GM18511 (cell line): ENCODE results near the gene ABCF3.

Experiments used
- ATAC-seq: cut with Tn5 transposase; IDR thresholded peaks from one replicate; pipeline ENCODE4 v1.9.1; 2021; ENCODE audit warnings: mild to moderate bottlenecking, moderate library complexity; ENCODE audit not compliant: unreplicated experiment

Gene ABCF3

GRCh38 chr3:184230603-184231528, 44.9 kb downstream of the ABCF3 start:
- no peak for ATAC-seq

- ATAC-seq = no peak
These were observed 45.7 kb downstream of the ABCF3 start for GRCh38 chr3:184231671-184232070.

GRCh38 chr3:184233127-184233843, 47.3 kb downstream of the ABCF3 start:
- no peak for ATAC-seq

DNA sequence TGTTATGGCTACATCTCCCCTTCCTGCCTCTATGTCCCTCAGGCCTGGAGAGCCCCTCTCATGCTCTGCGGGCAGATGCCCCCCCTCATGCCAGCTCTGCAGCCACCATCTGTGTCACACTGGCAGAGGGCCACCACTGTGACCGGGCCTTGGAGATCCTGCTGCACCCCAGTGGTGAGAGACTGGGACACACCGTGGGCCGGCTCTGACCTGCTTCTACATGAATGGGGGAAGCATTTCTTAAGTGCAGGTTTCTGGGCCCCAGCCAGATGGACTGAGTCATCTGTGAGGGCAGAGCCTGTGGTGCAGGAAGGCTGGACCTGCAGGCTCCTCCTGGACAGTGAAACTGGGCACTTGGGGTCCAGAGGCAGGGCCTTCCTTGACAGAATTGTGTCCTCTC, 48.2 kb downstream of the ABCF3 start:
- no peak for ATAC-seq

- no peak for ATAC-seq
These were observed 48.8 kb downstream of the ABCF3 start for GRCh38 chr3:184234671-184235380.

DNA sequence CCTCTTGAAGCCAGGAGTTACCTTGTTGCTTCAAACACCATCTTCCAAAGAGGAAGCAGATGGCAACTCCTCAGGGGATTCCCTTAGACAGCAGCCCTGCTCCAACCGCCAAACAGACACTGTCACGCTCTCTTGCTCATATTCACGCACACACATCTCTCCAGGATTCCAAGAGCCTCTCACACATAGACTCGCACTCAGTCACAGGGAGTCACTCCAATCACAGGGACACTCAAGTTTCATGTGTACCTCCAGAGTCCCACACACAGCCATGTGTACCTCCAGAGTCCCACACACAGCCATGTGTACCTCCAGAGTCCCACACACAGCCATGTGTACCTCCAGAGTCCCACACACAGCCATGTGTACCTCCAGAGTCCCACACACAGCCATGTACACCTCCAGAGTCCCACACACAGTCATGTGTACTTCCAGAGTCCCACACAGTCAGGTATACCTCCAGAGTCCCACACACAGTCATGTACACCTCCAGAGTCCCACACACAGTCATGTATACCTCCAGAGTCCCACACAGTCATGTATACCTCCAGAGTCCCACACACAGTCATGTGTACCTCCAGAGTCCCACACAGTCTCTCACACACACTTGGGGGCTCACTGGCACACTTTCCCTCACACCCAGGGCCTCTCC, 49.5 kb downstream of the ABCF3 start:
- ATAC-seq = no peak

- no peak for ATAC-seq
These were observed 50.0 kb downstream of the ABCF3 start for GRCh38 chr3:184236033-184236410.

DNA sequence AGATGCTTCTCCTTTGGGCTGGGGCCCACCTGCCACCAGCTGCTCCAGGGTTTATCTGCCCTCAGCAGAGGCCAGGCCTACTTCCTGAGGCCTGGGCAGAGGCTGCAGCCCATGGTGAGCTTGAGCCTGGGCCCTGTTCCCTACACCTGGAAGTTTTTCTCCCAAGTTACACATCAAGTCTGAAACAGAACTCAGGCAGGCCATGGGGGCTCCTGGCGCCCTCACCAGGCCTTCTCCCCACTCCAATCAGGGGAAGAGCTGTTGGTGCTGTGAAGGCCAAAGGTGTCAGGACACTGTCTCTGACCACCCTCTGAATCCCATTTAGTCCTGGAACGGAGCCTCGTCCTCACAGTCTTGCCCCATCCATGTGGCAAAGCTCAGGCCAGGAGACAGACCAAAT, 50.6 kb downstream of the ABCF3 start:
- no peak for ATAC-seq

- ATAC-seq = no peak
These were observed 51.2 kb downstream of the ABCF3 start for GRCh38 chr3:184237211-184237610.

DNA sequence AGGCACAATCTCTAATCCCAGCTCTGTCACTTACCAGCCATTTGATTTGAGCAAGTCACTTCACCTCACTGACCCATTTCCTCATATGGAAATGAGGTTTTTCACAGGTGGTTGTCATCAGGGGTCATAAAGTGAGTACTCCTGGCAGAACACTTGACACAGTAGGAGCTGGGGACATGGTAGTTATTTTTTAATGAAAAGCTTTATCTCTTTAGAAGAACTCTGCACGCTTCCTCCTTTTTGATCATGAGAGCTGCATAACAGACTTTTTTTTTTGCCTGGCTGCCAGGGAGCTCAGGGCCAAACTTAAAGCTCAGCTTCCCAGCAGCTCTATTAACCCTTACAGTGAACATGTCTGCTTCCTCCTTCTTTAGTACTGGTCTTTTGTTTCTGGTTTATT, 51.8 kb downstream of the ABCF3 start:
- ATAC-seq = no peak

DNA sequence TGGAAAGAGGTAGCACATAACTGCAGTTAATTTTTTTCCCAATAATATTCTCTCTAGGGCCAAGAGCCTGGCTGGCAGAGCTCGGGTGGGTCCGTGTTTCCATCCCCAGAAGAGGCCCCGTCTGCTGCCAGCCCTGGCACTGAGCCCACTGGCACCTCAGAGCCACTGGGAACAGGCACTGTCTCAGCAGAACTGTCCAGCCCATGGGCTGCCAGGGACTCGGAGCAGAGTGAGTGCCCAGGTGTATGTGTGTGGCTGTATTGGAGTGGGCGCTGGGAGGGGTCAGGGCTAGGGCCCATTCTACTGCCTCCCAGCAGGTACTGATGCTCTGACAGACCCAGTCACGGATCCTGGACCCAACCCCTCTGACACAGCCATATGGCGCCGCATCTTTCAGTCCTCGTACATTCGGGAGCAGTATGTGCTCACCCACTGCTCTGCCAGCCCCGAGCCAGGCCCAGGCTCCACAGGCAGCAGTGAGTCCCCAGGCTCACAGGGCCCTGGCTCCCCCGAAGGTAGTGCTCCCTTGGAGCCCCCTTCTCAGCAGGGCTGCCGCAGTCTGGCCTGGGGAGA, 52.3 kb downstream of the ABCF3 start:
- no peak for ATAC-seq

DNA sequence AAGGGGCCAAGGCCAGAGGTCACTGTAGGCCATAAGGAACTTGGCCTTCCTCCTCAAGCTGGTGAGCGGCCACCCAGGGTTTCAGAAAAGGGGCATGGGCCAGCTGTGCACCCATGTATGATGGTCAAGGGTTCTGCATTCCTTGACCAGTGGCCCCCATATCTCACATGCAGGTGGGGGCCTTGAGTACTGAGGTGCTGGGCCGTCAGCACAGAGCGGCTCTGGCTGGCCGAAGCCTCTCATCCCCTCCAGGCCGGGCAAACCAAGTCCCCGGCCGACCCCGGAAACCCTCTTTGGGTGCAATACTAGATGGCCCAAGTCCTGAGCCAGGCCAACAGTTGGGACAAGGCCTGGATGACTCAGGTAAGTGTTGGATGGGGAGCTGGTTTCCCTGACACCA, 53.2 kb downstream of the ABCF3 start:
- no peak for ATAC-seq

- ATAC-seq = no peak
These were observed 53.7 kb downstream of the ABCF3 start for GRCh38 chr3:184239708-184240107.

- no peak for ATAC-seq
These were observed 54.6 kb downstream of the ABCF3 start for GRCh38 chr3:184240384-184241140.

DNA sequence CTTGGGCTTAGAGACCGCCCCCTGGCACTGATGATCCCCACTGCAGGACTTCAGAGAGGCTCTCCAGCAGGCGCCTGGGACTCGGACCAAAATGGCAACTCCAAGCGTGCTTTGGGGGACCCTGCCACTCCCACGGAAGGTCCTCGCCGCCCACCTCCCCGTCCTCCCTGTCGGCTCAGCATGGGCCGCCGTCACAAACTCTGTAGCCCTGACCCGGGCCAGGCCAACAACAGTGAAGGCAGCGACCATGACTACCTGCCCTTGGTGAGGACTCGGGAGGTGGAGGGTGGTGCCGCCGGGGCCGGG, 55.1 kb downstream of the ABCF3 start:
- ATAC-seq = no peak

DNA sequence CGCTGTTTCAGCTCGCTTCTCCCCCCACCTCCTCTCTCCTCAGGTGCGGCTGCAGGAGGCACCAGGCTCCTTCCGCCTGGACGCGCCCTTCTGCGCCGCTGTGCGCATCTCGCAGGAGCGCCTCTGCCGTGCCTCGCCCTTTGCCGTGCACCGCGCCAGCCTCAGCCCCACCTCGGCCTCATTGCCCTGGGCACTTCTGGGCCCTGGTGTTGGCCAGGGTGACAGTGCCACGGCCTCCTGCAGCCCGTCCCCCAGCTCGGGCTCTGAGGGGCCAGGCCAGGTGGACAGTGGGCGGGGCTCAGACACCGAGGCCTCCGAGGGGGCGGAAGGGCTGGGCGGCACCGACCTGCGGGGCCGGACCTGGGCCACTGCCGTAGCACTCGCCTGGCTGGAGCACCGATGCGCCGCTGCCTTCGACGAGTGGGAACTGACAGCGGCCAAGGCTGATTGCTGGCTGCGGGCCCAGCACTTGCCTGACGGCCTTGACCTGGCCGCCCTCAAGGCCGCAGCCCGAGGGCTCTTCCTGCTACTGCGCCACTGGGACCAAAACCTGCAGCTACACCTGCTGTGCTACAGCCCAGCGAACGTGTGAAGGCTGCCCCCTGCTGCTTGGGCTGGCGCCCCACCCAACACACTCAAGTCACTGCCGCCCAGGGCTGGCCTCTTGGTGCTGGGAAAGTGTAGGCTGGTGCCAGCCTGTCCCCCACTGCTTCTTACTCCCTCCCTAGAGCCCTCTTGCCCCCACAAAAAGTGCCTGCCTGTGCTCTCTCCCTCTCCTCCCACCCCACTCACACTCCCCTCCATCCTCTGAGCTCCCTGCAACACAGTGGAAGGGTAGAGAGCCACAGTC, 55.7 kb downstream of the ABCF3 start:
- no peak for ATAC-seq

- ATAC-seq = no peak
These were observed 56.3 kb downstream of the ABCF3 start for GRCh38 chr3:184242297-184242685.
